Endothelial cell of hepatic sinusoid (primary cell): ENCODE results near the gene ATP6V1B1.
"Not testable (repeated sequence)": the region's sequence is repeated elsewhere in the genome, so short reads cannot be mapped to it uniquely, and the experiment has no call there.

ENCODE experiments used
- in situ Hi-C: cut with HindIII; loops from 2 replicates; pipeline ENCODE4 v1.10.0; 2017; ENCODE audit warnings: low sequenced_read_pairs

Gene ATP6V1B1

DNA sequence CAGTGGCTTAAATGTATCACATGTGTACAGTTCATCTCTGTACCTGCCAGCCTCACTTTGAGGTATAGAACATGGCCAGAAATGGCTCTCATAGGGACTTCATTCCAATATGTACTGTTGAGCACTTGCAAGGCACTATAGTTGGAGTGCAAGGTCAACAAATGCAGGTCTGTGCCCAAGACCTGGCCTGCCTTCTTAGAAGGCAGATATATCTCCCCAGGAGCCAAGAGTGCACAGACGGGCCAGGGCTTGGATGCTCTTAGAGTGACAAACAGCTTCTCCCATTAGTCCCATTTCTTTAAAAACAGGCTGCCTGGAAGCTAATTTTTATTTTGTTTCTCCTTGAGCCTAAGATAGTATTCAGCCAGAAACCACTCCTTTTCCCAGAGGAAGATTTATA, 51.7 kb downstream of the ATP6V1B1 start:
- in situ Hi-C loops = no loop called here

DNA sequence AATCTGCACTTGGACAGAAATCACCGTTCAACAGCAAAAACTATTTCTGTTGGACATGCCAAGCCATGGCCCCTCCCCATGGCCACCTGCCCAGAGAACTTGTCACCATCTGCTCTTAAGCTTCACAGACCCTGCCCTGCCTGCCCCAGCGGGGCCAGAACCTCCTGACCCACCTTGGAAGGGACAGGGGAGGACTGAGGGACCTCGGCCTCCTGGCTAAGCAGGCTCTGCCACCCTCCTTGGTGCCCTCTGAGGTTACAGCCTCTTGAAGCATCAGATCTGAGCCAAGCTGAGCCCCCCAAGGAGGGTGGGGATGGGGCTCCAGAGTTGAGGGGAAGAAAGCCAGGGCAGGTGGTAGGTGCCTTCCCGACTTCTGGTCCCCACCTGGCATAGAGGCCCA, 52.5 kb downstream of the ATP6V1B1 start:
- in situ Hi-C loops = no loop called here

- in situ Hi-C loops = no loop called here
Observed at GRCh38 chr2:70988726-70989648, 53.3 kb downstream of the ATP6V1B1 start.

- in situ Hi-C loops = no loop called here
Observed at GRCh38 chr2:70990216-70990615, 54.5 kb downstream of the ATP6V1B1 start.

DNA sequence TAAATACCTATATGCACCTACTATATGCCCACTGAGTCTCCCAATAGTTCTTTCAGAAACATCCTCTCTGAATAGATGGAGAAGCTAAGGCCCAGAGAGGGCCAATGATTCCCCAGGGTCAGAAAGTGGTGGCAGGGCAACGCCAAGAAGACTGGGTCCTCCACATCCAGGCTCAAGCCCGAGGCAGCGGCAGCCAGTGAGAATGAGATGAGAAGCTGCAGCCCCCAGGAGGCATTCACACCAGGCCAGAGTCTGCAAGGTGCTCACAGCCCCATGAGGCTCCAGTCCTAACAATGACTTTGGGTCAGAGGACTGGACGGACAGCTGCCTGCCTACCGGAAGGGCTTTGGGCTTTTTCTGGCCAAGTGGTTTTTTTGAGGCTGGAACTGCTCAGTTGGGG, 55.4 kb downstream of the ATP6V1B1 start:
- in situ Hi-C loops = no loop called here

- in situ Hi-C loops = no loop called here
Observed at GRCh38 chr2:70991742-70992141, 56.0 kb downstream of the ATP6V1B1 start.

DNA sequence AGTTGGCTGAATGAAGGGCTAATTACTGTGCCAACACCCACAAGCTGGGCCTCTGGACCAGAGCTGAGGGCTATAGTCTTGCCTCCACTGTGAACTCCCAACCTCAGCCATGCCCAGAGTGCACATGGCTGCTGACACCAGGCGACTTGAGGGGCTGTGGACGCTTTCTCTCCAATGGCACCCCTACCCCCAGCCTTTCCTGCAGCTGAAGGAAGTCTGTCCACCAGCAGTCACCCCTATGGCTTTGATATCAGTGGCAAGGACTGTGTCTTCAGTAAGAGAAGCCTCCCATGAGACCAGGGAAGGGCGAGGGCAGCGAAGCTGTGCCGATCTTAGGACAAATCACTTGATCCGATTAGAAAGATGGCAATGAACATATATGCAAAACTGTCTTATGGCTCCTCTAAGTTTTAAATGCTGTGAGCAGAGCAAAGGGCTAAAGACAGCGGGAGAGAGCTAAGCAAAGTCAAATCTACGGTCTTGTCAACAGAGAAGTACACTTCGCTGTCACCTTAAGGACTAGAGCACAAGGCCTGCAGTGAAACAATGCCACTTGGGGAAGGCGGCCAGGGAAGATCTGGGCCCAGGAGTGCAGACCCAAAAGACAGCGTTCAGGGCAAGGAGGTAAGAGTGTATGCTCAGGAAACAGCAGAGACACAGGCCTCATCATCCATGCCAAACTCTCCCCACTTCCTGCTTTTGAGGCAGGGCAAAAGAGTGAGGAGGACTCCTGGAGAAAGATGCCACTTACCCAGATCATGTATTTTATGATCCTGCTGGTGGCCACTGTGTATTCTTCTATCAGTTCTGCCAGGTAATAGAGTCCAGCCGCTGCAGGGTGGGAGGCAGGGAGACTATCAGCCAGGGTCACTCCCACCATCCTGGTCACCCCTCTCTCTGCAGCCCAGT, 57.5 kb downstream of the ATP6V1B1 start:
- in situ Hi-C loops = no loop called here

DNA sequence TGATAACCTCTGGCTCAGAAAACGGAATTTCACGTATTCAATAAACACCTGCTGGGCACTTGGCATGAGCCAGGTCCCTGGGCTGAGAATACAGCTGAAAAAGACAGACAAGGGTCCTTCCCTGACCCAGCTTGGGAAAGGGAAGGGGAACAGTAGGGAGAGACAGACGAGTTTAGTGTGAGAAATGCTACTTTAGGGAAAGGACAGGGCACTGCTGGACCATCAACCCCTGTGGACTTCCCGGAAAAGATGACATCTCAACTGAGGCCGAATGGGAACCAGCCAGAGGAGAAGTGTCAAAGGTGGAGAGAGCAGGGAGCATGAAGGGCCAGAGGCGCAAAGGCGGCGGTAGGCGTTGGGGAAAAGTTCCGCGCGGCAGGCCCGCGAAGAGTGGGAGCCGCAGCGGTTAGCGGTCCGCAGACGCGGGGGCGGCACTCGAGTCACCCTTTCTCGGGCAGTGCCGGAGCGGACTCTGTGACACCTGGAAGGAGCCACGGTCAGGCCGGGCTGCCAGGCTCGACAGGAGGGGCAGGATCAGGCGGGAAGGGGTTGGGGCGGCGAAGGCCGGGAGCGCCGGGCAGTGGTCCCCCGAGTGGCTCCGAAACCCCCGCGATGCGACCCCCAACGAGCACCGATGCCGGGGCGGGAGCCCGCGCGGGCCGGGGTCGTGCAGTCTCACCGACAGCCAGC, 58.5 kb downstream of the ATP6V1B1 start:
- in situ Hi-C loops = no loop called here

- in situ Hi-C loops = no loop called here
Observed at GRCh38 chr2:70994699-70995425, 59.2 kb downstream of the ATP6V1B1 start, which contains the start of gene TEX261. TSS of gene TEX261 (minus strand) at chr2:70994873. CDS start at chr2:70994757, 116 bp downstream.

GRCh38 chr2:70995426-70995729, 59.7 kb downstream of the ATP6V1B1 start:
- in situ Hi-C loops = no loop called here

DNA sequence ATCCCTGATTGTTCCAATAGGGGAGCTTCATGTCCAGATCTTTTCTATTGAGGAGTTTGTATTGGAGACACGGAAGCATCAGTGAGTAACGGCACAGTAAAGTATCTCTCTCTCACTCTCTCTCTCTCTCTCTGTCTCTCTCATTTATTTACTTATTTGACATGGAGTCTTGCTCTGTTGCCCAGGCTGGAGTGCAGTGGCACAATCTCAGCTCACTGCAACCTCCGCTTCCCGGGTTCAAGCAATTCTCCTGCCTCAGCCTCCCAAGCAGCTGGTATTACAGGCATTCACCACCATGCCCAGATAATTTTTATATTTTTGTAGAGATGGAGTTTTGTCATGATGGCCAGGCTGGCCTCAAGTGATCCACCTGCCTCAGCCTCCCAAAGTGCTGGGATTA, 63.2 kb downstream of the ATP6V1B1 start:
- in situ Hi-C loops = not testable (repeated sequence)

DNA sequence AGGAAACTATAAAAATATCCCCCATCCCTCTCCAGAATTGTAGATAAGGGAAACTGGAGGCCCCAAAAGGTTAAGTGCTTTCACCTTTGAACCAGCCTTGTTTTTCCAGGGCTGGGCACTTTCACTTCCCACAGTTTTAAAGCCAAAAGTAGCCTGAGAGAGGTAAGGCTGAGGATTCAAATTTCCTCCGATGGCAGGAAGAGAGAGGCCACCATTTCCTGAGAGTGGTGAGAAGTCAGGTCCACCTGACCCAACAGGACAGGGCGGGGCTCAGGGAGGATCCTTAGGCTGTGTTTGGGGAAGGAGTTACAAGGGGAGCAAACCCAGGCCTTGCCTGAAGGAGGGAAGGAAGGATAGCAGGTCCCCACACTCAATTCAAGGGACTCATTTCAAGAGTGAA, 63.7 kb downstream of the ATP6V1B1 start:
- in situ Hi-C loops = no loop called here

GRCh38 chr2:70999931-71000330, 64.2 kb downstream of the ATP6V1B1 start:
- in situ Hi-C loops = not testable (repeated sequence)

DNA sequence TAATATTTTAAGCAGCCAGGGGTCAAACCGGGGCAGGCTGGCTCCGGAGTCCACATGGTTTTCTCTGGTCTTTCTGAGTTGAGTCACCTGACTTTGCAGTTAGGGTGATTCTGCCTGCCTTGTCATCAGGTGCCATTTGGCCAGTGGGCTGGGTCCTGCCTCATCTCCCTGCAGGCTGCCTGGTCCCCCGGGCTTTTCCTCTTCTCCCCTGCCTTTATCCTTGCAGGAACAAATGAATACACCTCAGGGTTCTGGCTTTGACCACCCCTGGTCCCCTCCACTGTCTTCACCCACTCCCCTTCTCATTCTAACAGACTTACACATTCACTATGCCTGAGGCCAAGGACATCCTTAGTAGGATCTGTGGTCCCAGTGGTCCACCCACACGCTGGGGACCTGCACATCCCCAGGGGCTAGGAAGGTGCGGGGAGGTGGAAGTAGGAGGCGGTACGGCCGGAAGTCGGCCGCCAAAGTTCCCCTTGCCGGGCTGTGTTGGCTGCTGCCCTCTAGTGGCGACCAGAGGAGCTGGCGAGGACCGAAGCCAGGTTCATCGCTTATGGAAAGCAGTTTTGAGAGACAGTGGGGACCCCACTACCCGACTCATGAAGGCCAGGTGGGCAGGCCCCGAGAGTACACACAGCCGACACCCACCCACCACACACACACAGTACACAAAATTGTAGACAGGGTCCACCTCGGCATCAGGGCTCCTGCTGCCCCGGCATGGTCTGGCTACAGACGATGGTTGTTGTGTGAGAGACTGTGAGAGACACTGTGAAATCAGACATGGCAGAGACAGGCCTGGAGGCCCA, 65.3 kb downstream of the ATP6V1B1 start:
- in situ Hi-C loops = no loop called here

DNA sequence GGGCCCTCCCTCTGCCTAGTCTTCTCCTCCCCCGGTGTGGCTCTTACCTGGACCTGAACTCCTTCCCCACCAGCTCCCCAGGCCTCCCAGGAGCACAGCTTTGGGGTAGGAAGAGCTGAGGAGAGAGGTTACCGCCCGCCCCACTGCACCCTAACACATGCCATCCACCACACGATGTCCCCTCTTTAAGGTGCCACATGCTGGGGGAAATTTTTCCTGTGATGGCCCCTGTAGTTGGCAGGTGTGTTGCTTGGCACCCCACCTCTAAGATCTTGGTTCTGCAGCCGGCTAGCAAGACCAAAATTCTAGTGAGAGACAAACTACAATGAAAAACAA, 65.9 kb downstream of the ATP6V1B1 start:
- in situ Hi-C loops = no loop called here

DNA sequence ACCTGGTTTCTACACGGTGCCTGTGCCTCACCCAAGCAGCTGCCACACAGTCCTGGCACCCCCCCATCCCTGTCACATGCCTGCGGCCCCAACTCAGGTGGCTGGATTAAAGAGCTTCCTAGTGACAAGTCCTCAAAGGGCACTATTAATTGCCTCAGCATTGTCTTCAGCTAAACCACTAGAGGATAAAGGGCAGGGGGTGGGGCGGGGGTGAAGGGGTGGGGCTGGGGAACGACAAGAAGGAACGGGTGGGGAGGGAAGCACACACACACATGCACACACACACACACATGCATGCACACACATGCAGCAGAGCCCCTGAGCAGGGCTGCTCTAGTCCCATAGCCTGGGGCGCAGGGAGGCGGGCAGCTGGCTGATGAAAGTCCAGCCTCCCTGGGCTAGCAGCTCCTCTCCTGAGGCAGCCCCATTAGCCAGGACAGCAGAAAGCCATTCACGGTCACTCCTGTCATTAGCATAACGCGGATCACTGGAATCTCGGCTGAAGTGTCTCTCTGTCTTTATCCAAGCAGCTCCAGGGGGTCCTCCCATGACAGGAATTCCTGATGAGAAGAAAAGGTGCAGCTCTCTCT, 66.4 kb downstream of the ATP6V1B1 start:
- in situ Hi-C loops = no loop called here

DNA sequence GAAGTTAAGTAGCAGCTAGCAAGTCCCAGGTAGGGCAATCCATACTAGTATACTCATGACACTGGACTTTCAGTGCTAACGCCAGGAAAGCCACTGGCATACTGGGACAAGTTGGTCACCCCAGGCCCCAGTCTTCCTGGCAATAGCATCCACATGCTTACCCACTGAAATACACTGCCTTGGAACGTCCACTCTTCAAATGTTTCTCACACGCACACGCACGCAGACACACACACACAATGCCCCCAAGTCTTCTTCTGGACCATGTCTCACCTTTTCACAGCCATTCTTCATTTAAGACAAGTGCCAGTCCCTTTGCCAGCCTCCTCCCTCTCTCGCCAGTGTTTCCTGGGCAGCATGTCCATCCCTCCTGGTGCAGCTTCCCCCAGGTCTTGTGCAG, 67.7 kb downstream of the ATP6V1B1 start:
- in situ Hi-C loops = no loop called here

DNA sequence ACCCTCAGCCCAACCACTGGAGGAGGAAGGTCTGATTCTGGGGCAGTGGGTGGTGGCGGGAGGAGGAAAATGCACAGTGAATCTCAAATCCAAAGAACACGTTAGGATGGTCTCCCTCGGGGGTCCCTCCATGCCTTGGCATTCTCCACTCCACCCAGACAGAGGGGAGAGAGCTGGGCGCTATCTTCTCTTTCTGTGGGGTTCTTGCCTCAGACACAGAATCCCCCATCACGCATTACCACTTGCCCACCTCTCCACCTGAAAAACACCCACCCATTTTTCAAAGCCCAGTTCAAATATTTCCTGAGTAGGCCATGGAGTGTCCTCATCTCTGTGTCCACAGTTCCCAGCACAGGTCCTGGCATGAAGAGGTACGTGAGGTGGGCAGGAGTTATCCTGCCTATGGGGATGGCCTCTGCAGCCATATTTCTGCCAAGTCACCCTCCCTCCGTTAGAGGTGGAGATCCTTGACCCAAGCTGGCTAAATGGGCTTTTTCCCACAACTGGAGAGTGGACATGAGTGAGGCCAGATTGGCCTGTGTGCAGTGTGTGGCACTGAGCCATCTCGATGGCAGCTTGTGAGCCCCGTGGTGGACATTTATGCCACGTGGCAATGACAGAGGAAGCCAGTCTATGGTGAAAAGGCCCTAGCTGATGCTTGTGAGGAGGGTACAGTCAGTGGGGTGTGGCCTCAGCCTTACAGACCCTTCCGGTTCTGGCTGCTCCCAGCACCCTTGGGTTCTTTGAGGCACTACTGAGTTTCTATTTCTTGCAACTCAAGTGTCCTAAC, 68.5 kb downstream of the ATP6V1B1 start:
- in situ Hi-C loops = no loop called here

DNA sequence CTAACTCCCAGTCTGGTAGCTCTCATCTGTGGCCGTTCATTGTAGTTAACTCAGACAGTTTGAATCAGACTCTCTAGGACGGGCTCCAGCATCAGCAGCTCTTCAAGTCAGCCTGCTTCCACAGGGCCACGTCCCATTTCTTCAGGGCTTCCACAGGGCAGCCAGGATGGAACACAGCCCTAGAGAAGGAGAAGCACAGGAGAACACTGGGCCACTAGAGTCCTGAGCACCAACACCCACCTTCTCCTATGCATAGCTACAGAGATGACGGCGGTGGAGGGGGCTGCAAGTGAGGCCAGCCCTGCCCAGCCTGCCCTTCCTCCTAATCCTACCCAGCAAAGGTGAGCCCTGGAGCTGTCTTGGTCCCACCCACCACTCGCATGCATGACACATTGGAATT, 69.2 kb downstream of the ATP6V1B1 start:
- in situ Hi-C loops = no loop called here
